Measurements from ENCODE around the gene GALNT13.

Gene GALNT13

DNA sequence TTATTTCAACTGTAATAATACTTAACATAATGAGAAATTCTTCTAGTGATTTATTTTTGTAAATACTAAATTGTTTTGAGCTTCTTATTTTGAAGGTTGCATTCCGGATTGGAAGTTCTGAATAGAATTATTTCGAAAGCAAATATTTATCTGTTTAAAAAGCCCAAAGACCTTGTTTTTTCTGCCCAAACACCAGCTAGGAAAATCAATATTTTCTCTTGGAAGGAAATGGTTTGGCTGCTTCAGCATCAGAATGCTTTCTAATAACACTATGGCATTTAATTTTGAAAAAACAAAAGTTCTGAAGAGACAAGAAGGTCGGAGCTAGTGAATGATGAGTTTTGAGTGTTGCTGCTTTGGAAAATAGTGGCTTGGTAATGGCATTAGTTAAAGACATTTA is 522.9 kb downstream of the GALNT13 start:
- TF ChIP-seq, protein P1, sequence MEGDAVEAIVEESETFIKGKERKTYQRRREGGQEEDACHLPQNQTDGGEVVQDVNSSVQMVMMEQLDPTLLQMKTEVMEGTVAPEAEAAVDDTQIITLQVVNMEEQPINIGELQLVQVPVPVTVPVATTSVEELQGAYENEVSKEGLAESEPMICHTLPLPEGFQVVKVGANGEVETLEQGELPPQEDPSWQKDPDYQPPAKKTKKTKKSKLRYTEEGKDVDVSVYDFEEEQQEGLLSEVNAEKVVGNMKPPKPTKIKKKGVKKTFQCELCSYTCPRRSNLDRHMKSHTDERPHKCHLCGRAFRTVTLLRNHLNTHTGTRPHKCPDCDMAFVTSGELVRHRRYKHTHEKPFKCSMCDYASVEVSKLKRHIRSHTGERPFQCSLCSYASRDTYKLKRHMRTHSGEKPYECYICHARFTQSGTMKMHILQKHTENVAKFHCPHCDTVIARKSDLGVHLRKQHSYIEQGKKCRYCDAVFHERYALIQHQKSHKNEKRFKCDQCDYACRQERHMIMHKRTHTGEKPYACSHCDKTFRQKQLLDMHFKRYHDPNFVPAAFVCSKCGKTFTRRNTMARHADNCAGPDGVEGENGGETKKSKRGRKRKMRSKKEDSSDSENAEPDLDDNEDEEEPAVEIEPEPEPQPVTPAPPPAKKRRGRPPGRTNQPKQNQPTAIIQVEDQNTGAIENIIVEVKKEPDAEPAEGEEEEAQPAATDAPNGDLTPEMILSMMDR (IDR thresholded peaks at IDR 0.05; ENCODE audit: low read depth, low read length): no peak
- no peak for TF ChIP-seq EZH2phosphoT487 (IDR thresholded peaks at IDR 0.05; ENCODE audit: low read depth)
- Histone ChIP-seq H3K9me3 (ENCODE audit: insufficient read depth, low read length) (peaks cover 14% of the 10 kb centered on the region; the same call in 1 of the 2 replicates), H2AFZ (ENCODE audit: low read depth, low read length) (no peak overlapping the region), H3K4me1 (ENCODE audit: low read length) (peaks cover 13% of the 10 kb centered on the region), H4K20me1 (ENCODE audit: insufficient read depth, low read length) (no peaks in the 10 kb centered on the region), H3K4me2 (ENCODE audit: low read length) (no peak overlapping the region), H3K79me2 (ENCODE audit: low read length) (no peaks in the 10 kb centered on the region), H3K9ac (ENCODE audit: low read length) (no peak overlapping the region), H3K4me3 (ENCODE audit: low read length) (no peak overlapping the region), H3K27me3 (ENCODE audit: low read depth, low read length) (no peaks in the 10 kb centered on the region), H3K27ac (ENCODE audit: low read length) (no peak overlapping the region), H3K36me3 (replicated peaks; ENCODE audit: low read depth, low read length) (peaks cover 13% of the 10 kb centered on the region)

DNA sequence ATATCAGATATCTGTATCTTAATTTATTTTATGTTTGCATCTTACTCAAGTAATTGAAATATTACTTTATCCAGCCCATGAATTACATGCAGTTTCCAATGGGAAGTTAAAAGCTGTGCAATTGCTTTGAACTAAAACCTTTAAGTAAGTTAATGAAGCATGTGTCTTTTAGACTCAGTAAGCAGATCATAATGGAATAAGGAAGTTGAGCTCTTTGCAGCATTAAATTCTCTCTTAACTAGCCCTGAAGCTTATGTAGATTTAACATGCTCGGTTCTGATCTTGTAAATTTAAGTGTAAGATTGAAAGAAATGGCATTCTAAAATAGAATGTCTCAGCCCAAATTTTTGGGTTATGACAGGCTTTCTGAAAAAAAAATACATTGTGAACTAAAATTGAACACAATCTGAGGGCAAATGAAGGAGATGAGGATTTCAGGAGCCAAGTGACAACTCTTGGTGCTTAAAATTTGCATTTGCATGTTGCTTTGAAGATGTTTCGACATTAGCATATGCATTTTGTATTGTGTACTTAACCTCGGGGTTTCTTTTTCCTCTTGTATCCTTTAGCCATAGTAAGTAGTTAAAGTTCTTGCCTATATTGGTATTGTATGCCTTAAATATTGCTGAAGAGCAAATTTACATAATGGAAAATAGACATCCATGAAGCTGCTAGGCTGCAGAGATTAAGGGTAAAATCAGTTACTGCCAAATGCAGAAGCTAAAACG is 529.0 kb downstream of the GALNT13 start:
- H3K9ac ChIP-seq (ENCODE audit: low read length): no peak overlapping the region
- no peaks in the 10 kb centered on the region for H3K79me2 ChIP-seq (ENCODE audit: low read length)
- no peaks in the 10 kb centered on the region for H3K9me3 ChIP-seq (ENCODE audit: insufficient read depth, low read length)
- 0 out of 2 replicates have a peak overlapping the region, but pooled peaks have one; percentile 12 for H2AFZ ChIP-seq (ENCODE audit: low read depth, low read length)
- TF ChIP-seq EZH2phosphoT487 (IDR thresholded peaks at IDR 0.05; ENCODE audit: low read depth): no peak
- TF ChIP-seq, protein P1 (IDR thresholded peaks at IDR 0.05; ENCODE audit: low read depth, low read length): no peak
- no peaks in the 10 kb centered on the region for H4K20me1 ChIP-seq (ENCODE audit: insufficient read depth, low read length)
- no peaks in the 10 kb centered on the region for H3K27me3 ChIP-seq (ENCODE audit: low read depth, low read length)
- H3K4me2 ChIP-seq (ENCODE audit: low read length): no peak overlapping the region
- no peak overlapping the region for H3K27ac ChIP-seq (ENCODE audit: low read length)
- H3K4me1 ChIP-seq (ENCODE audit: low read length): 0 out of 2 replicates have a peak, but pooled peaks cover 3% of the 10 kb centered on the region
- no peaks in the 10 kb centered on the region for H3K36me3 ChIP-seq (replicated peaks; ENCODE audit: low read depth, low read length)
- H3K4me3 ChIP-seq (ENCODE audit: low read length): no peak overlapping the region

DNA sequence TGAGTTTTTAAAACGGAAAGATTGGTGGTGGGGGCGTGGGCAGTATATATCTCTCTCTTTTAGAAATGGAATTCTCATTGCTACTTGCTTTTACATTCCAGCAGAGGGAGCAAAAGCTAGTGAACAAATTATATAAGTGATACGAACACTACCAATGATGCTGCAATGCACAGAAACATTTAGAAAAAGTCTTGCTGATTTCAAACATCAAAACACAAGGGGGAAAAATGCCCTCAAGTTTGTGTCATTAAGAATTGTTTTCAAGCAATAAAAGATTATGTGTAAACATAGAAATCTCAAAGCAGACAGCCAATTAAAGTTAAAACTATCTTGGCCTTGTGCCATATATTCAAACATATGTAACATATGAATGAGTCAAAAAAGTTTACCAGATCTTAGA is 530.5 kb downstream of the GALNT13 start:
- peak overlapping the region; percentile 19; the same call in 1 of the 2 replicates for H3K4me2 ChIP-seq (ENCODE audit: low read length)
- no peaks in the 10 kb centered on the region for H4K20me1 ChIP-seq (ENCODE audit: insufficient read depth, low read length)
- no peak overlapping the region for H3K9ac ChIP-seq (ENCODE audit: low read length)
- TF ChIP-seq, protein P1 (IDR thresholded peaks at IDR 0.05; ENCODE audit: low read depth, low read length): peak; percentile 56
- TF ChIP-seq EZH2phosphoT487 (IDR thresholded peaks at IDR 0.05; ENCODE audit: low read depth): no peak
- no peaks in the 10 kb centered on the region for H3K36me3 ChIP-seq (replicated peaks; ENCODE audit: low read depth, low read length)
- no peak overlapping the region for H3K4me3 ChIP-seq (ENCODE audit: low read length)
- no peaks in the 10 kb centered on the region for H3K79me2 ChIP-seq (ENCODE audit: low read length)
- H3K27ac ChIP-seq (ENCODE audit: low read length): no peak overlapping the region
- no peaks in the 10 kb centered on the region for H3K27me3 ChIP-seq (ENCODE audit: low read depth, low read length)
- 0 out of 2 replicates have a peak, but pooled peaks cover 3% of the 10 kb centered on the region for H3K4me1 ChIP-seq (ENCODE audit: low read length)
- no peak overlapping the region for H2AFZ ChIP-seq (ENCODE audit: low read depth, low read length)
- no peaks in the 10 kb centered on the region for H3K9me3 ChIP-seq (ENCODE audit: insufficient read depth, low read length)

DNA sequence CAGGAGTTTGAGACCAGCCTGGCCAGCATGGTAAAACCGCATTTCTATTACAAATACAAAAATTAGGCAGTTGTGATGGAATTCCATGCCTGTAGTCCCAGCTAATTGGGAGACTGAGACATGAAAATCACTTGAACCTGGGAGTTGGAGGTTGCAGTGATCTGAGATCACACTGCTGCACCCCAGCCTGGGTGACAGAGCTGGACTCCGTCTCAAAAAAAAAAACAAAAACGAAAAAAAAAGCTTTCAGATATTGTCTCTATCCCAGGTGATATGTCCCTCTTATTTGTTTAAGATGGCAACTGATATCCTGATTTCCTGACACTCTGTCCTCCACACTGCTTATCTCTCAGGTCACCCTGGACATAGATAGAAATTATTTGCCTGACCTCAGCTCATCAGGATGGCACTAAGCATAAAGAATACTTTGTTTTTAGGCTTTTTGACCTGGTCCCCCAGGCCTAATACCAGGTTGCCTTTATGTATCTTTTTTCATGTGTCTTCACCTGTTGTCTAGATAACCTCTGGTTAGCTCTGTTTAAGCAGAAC is 531.6 kb downstream of the GALNT13 start:
- H3K36me3 ChIP-seq (replicated peaks; ENCODE audit: low read depth, low read length): no peaks in the 10 kb centered on the region
- H3K79me2 ChIP-seq (ENCODE audit: low read length): no peaks in the 10 kb centered on the region
- TF ChIP-seq EZH2phosphoT487 (IDR thresholded peaks at IDR 0.05; ENCODE audit: low read depth): no peak
- TF ChIP-seq, protein P1 (IDR thresholded peaks at IDR 0.05; ENCODE audit: low read depth, low read length): no peak
- no peaks in the 10 kb centered on the region for H3K27me3 ChIP-seq (ENCODE audit: low read depth, low read length)
- no peak overlapping the region for H3K9ac ChIP-seq (ENCODE audit: low read length)
- no peaks in the 10 kb centered on the region for H4K20me1 ChIP-seq (ENCODE audit: insufficient read depth, low read length)
- no peaks in the 10 kb centered on the region for H3K9me3 ChIP-seq (ENCODE audit: insufficient read depth, low read length)
- H3K27ac ChIP-seq (ENCODE audit: low read length): no peak overlapping the region
- H3K4me2 ChIP-seq (ENCODE audit: low read length): no peak overlapping the region
- H3K4me1 ChIP-seq (ENCODE audit: low read length): 0 out of 2 replicates have a peak, but pooled peaks cover 3% of the 10 kb centered on the region
- no peak overlapping the region for H2AFZ ChIP-seq (ENCODE audit: low read depth, low read length)
- no peak overlapping the region for H3K4me3 ChIP-seq (ENCODE audit: low read length)

All from OCI-LY3 (cell line).